Tibial nerve (tissue), 4 donors: ENCODE measurements around the gene MBTPS2. TPM values are rescaled to one million over a fixed set of nuclear protein-coding genes. Genes with fewer than 3 reads are reported as not detected.

Experiments used
- DNase-seq, 2 donors: peaks; one replicate each; pipeline ENCODE4 v3.0.0-alpha.2; 2019; ENCODE audit warnings: low spot score in 2 of 2
- H3K27ac ChIP-seq, 4 donors: fragments of 200-600 bp; sonication (generic) in 3 of 4; one replicate each; pipeline ENCODE4 v1.5.1; 2017 to 2019; ENCODE audit warnings: mild to moderate bottlenecking in 1 of 4
- H3K27me3 ChIP-seq, 2 donors: fragments of 200-600 bp; sonication (generic) in 1 of 2; one replicate each; pipeline versions ENCODE4 v1.5.1 to v1.6.0; 2017 to 2019
- H3K36me3 ChIP-seq, 3 donors: fragments of 200-600 bp; sonication (generic); one replicate each; pipeline ENCODE4 v1.5.1; 2018 to 2019
- H3K4me1 ChIP-seq, 4 donors: fragments of 200-600 bp; sonication (generic) in 3 of 4; one replicate each; pipeline ENCODE4 v1.5.1; 2017 to 2019
- H3K4me3 ChIP-seq, 4 donors: fragments of 200-600 bp; sonication (generic) in 3 of 4; one replicate each; pipeline ENCODE4 v1.5.1; 2017 to 2019; ENCODE audit warnings: mild to moderate bottlenecking in 1 of 4, moderate library complexity in 1 of 4
- H3K9me3 ChIP-seq, 4 donors: fragments of 200-600 bp; sonication (generic) in 3 of 4; one replicate each; pipeline ENCODE4 v1.5.1; 2017 to 2019
- CTCF ChIP-seq, 5 experiments: fragments of 200-600 bp in 3 of 5; fragments of 450-650 bp in 2 of 5; sonication (generic) in 3 of 5; IDR thresholded peaks; one replicate each; pipeline ENCODE4 v1.5.1; 2016 to 2019; ENCODE audit warnings: antibody characterized with exemption in 5 of 5, mild to moderate bottlenecking in 3 of 5, moderate library complexity in 2 of 5
- EP300 ChIP-seq, 2 donors: sonication (generic); formaldehyde crosslinking; IDR thresholded peaks; one replicate each; pipeline ENCODE4 v1.6.1; 2017; ENCODE audit warnings: antibody characterized with exemption in 2 of 2, mild to moderate bottlenecking in 1 of 2
- POLR2A ChIP-seq, 2 donors: fragments of 450-650 bp; IDR thresholded peaks; one replicate each; pipeline ENCODE4 v1.6.1; 2017; ENCODE audit warnings: antibody characterized with exemption in 2 of 2, mild to moderate bottlenecking in 2 of 2, moderate library complexity in 2 of 2
- WGBS, 2 donors: methylation state at CpG; one replicate each; pipeline ENCODE4 v1.1.5; 2018; 5-methylcytosine and 5-hydroxymethylcytosine counted together
- total RNA-seq, 4 donors: library from RNA; depleted of rRNA; stranded (reverse); fragments of >200 nt; gene quantifications; one replicate each; pipeline ENCODE4 v1.1.0, GENCODE V29; 2016

Gene MBTPS2
- total RNA-seq: 10 to 100 TPM in 3 of 4 donors, 1 to 10 TPM in 1; 9.0 to 16.2 (median 12.4) TPM

- peak in 2 of 5 experiments; percentile 14 to 30 for TF ChIP-seq CTCF (IDR thresholded peaks at IDR 0.05)
- peak in 1 of 2 donors; percentile 39 for TF ChIP-seq POLR2A (IDR thresholded peaks at IDR 0.05)
- peak; percentile 50 to 86 for TF ChIP-seq EP300 (IDR thresholded peaks at IDR 0.05)
- Histone ChIP-seq H3K9me3 (no peaks in the 10 kb centered on the region), H3K4me1 (peaks cover 0 to 12% (median 0%) of the 10 kb centered on the region in 4 donors), H3K4me3 (peak within 1 kb of the TSS; percentile 53 to 78 (median 58)), H3K36me3 (peaks cover 0 to 5% (median 0%) of the 10 kb centered on the region in 3 donors), H3K27ac (peak within 1 kb of the TSS; percentile 23 to 87 (median 72)), H3K27me3 (peaks cover 0 to 6% of the 10 kb centered on the region in 2 donors)
- peak; percentile 57 to 59 for DNase-seq
- 1 to 32% methylated on average over 18 to 44 of the region's 61 CpGs for WGBS, 2 donors
Observed at GRCh38 chrX:21839334-21840192, at the start of gene MBTPS2. Gene MBTPS2 (plus strand): TSS chrX:21839617. CDS start chrX:21839735, 118 bp downstream.

GRCh38 chrX:21798677-21799219 lies 40.7 kb upstream of the MBTPS2 start:
- H3K27ac ChIP-seq: no peak overlapping the region
- WGBS, 2 donors: 69 to 74% methylated on average over 6 of the region's 6 CpGs

DNA sequence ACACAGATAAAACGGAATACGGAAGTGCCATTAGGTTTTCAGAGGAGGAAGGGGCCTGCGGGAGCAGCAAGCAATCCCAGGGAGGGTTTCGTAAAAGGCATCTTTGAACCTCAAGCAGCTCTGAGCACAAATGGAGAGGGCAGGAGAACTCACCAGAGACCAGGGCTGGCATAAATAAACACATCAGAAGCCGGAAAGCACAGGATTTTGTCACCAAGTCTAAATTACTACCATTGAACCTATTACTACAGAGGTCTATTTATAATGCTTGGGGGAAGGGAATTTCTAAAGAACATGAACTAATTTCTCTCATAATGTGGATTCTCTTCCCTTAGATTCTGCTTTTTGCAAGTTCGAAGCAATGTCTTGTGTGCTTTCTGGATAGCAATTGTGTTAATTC lies 39.6 kb upstream of the MBTPS2 start:
- no peak overlapping the region for H3K27ac ChIP-seq
- H3K4me3 ChIP-seq: no peak overlapping the region
- TF ChIP-seq EP300 (IDR thresholded peaks at IDR 0.05) (no peak), CTCF (IDR thresholded peaks at IDR 0.05) (no peak), POLR2A (IDR thresholded peaks at IDR 0.05) (no peak)
- peaks cover 0 to 10% of the 10 kb centered on the region in 2 donors for H3K27me3 ChIP-seq
- no peaks in the 10 kb centered on the region for H3K36me3 ChIP-seq
- H3K9me3 ChIP-seq: no peaks in the 10 kb centered on the region
- 66 to 76% methylated on average over 6 of the region's 6 CpGs for WGBS, 2 donors
- DNase-seq: no peak
- H3K4me1 ChIP-seq: no peaks in the 10 kb centered on the region

More at GRCh38 chrX:21798677-21799219, 40.7 kb upstream of the MBTPS2 start:
- Histone ChIP-seq H3K4me3 (no peak overlapping the region), H3K9me3 (no peaks in the 10 kb centered on the region), H3K36me3 (no peaks in the 10 kb centered on the region), H3K4me1 (no peaks in the 10 kb centered on the region), H3K27me3 (peaks cover 0 to 10% of the 10 kb centered on the region in 2 donors)
- DNase-seq: no peak
- no peak for TF ChIP-seq EP300 (IDR thresholded peaks at IDR 0.05)
- TF ChIP-seq CTCF (IDR thresholded peaks at IDR 0.05): no peak
- no peak for TF ChIP-seq POLR2A (IDR thresholded peaks at IDR 0.05)

DNA sequence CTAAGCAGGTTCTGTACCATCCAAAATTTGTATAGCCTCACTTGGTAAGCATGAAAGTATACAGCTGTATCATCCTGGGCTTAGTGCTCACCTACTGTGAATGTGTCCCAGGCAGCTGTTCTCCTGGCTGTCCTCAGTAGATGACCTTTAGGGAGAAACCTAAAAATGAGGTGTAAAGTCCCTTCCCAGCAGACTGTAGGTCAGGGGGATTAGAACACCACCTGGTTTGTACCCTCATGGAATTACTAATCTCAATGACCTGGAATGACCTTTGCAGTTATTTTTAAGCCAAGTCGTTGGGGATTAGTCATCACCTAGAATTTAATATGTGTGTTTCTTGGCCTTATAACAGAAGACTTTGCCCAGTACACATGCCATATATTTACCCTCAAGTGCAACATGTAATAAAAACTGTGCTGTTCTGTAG lies 39.1 kb upstream of the MBTPS2 start:
- Histone ChIP-seq H3K27ac (no peak overlapping the region), H3K36me3 (no peaks in the 10 kb centered on the region), H3K9me3 (no peaks in the 10 kb centered on the region), H3K4me3 (no peak overlapping the region), H3K27me3 (peaks cover 0 to 10% of the 10 kb centered on the region in 2 donors), H3K4me1 (no peaks in the 10 kb centered on the region)
- TF ChIP-seq CTCF (IDR thresholded peaks at IDR 0.05) (no peak), EP300 (IDR thresholded peaks at IDR 0.05) (no peak), POLR2A (IDR thresholded peaks at IDR 0.05) (no peak)
- DNase-seq: no peak
- WGBS, 2 donors: 10 to 26% methylated on average over 1 of the region's 1 CpG
